ENCODE results near the gene DYNLT4.
A peak's percentile ranks its signal among the peaks of the same experiment; 100 is the strongest.

The DYNLT4 gene

DNA sequence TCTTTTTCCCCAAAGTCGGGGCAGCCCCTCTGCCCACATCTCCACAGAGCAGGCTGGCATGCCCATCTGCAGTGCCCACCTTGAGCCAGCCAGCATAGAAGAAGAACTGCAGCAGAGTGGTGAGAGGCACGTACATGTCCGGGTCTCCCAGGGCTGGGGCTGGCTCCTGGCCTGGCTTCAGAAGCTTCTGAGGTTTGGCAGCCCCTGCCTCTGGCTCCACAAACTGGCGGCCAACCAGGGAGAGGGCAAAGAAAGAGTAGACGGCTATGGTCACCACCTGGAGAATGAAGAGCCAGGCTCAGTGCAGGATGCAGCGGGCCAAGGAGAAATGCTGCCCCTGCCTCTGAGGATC, 22.1 kb downstream of the DYNLT4 start:
- ATAC-seq, result no peak
- TF ChIP-seq ZFP30 (CRISPR knock-in tag; IDR thresholded peaks at IDR 0.05) (no peak), ARNTL (CRISPR knock-in tag; IDR thresholded peaks at IDR 0.05; ENCODE audit: borderline replicate concordance, low read depth) (no peak), ZFP3 (CRISPR knock-in tag; IDR thresholded peaks at IDR 0.05) (no peak), TCF4 (CRISPR knock-in tag; IDR thresholded peaks at IDR 0.05; ENCODE audit: borderline replicate concordance) (no peak), GLIS3 (CRISPR knock-in tag; IDR thresholded peaks at IDR 0.05) (no peak), BACH2 (CRISPR knock-in tag; IDR thresholded peaks at IDR 0.05; ENCODE audit: borderline replicate concordance) (no peak)
- TF ChIP-seq, protein P1, sequence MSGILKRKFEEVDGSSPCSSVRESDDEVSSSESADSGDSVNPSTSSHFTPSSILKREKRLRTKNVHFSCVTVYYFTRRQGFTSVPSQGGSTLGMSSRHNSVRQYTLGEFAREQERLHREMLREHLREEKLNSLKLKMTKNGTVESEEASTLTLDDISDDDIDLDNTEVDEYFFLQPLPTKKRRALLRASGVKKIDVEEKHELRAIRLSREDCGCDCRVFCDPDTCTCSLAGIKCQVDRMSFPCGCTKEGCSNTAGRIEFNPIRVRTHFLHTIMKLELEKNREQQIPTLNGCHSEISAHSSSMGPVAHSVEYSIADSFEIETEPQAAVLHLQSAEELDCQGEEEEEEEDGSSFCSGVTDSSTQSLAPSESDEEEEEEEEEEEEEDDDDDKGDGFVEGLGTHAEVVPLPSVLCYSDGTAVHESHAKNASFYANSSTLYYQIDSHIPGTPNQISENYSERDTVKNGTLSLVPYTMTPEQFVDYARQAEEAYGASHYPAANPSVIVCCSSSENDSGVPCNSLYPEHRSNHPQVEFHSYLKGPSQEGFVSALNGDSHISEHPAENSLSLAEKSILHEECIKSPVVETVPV (CRISPR knock-in tag; IDR thresholded peaks at IDR 0.05), result no peak

GRCh38 chr1:44784094-44785028, 22.8 kb downstream of the DYNLT4 start:
- ATAC-seq, result 0 out of 3 replicates have a peak, but pooled peaks have one; percentile 2
- TF ChIP-seq OSR1 (CRISPR knock-in tag; IDR thresholded peaks at IDR 0.05) (no peak), PATZ1 (CRISPR knock-in tag; IDR thresholded peaks at IDR 0.05; ENCODE audit: borderline replicate concordance) (no peak), ZC3H10 (CRISPR knock-in tag; IDR thresholded peaks at IDR 0.05) (no peak), ZNF70 (CRISPR knock-in tag; IDR thresholded peaks at IDR 0.05) (no peak), ZFP30 (CRISPR knock-in tag; IDR thresholded peaks at IDR 0.05) (no peak), TOX (CRISPR knock-in tag; IDR thresholded peaks at IDR 0.05; ENCODE audit: borderline replicate concordance) (no peak), RARB (CRISPR knock-in tag; IDR thresholded peaks at IDR 0.05) (no peak), ESRRG (CRISPR knock-in tag; IDR thresholded peaks at IDR 0.05) (no peak), BACH2 (CRISPR knock-in tag; IDR thresholded peaks at IDR 0.05; ENCODE audit: borderline replicate concordance) (no peak), ZNF8 (CRISPR knock-in tag; IDR thresholded peaks at IDR 0.05) (no peak), CSDC2 (CRISPR knock-in tag; IDR thresholded peaks at IDR 0.05) (no peak)
- TF ChIP-seq, protein P2, sequence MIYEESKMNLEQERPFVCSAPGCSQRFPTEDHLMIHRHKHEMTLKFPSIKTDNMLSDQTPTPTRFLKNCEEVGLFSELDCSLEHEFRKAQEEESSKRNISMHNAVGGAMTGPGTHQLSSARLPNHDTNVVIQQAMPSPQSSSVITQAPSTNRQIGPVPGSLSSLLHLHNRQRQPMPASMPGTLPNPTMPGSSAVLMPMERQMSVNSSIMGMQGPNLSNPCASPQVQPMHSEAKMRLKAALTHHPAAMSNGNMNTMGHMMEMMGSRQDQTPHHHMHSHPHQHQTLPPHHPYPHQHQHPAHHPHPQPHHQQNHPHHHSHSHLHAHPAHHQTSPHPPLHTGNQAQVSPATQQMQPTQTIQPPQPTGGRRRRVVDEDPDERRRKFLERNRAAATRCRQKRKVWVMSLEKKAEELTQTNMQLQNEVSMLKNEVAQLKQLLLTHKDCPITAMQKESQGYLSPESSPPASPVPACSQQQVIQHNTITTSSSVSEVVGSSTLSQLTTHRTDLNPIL (CRISPR knock-in tag; IDR thresholded peaks at IDR 0.05; ENCODE audit: low read depth), result no peak

DNA sequence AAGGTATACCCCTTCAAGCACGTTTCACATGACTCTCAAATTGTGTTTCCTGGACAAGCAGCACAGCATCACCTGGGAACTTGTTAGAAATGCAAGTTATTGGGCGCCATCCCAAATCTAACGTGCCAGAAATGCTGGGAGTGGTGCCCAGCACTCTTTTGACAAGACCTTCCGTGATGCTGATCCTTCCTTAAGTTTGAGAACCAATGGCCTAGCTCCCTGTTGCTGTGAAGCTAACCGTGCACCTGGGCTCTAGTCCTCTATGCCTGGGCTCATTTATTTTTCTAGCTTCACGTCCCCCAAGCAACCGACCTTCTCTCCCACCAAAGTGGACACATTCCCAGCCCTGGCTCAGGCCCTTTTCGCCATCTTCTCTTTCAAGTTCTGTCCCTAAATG, 23.5 kb downstream of the DYNLT4 start:
- no peak for ATAC-seq
- no peak for TF ChIP-seq GLIS3 (CRISPR knock-in tag; IDR thresholded peaks at IDR 0.05)
- TF ChIP-seq ZC3H10 (CRISPR knock-in tag; IDR thresholded peaks at IDR 0.05), result no peak

- no peak for ATAC-seq
- TF ChIP-seq RARB (CRISPR knock-in tag; IDR thresholded peaks at IDR 0.05) (no peak), TCF4 (CRISPR knock-in tag; IDR thresholded peaks at IDR 0.05; ENCODE audit: borderline replicate concordance) (no peak), ZC3H10 (CRISPR knock-in tag; IDR thresholded peaks at IDR 0.05) (no peak), ZFP3 (CRISPR knock-in tag; IDR thresholded peaks at IDR 0.05) (no peak), SNAI2 (CRISPR knock-in tag; IDR thresholded peaks at IDR 0.05) (no peak), PATZ1 (CRISPR knock-in tag; IDR thresholded peaks at IDR 0.05; ENCODE audit: borderline replicate concordance) (no peak), TSHZ2 (CRISPR knock-in tag; IDR thresholded peaks at IDR 0.05) (no peak), GLIS3 (CRISPR knock-in tag; IDR thresholded peaks at IDR 0.05) (no peak), ISL1 (CRISPR knock-in tag; IDR thresholded peaks at IDR 0.05) (no peak), OSR1 (CRISPR knock-in tag; IDR thresholded peaks at IDR 0.05) (no peak), ZNF8 (CRISPR knock-in tag; IDR thresholded peaks at IDR 0.05) (no peak), TOX (CRISPR knock-in tag; IDR thresholded peaks at IDR 0.05; ENCODE audit: borderline replicate concordance) (no peak), ZNF70 (CRISPR knock-in tag; IDR thresholded peaks at IDR 0.05) (no peak)
- TF ChIP-seq, protein P3, sequence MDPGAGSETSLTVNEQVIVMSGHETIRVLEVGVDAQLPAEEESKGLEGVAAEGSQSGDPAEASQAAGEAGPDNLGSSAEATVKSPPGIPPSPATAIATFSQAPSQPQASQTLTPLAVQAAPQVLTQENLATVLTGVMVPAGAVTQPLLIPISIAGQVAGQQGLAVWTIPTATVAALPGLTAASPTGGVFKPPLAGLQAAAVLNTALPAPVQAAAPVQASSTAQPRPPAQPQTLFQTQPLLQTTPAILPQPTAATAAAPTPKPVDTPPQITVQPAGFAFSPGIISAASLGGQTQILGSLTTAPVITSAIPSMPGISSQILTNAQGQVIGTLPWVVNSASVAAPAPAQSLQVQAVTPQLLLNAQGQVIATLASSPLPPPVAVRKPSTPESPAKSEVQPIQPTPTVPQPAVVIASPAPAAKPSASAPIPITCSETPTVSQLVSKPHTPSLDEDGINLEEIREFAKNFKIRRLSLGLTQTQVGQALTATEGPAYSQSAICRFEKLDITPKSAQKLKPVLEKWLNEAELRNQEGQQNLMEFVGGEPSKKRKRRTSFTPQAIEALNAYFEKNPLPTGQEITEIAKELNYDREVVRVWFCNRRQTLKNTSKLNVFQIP (CRISPR knock-in tag; IDR thresholded peaks at IDR 0.05; ENCODE audit: borderline replicate concordance, low read depth), result no peak
- TF ChIP-seq, protein P2 (CRISPR knock-in tag; IDR thresholded peaks at IDR 0.05; ENCODE audit: low read depth), result no peak
Observed at GRCh38 chr1:44780583-44781121, 26.5 kb downstream of the DYNLT4 start.

Measured in SK-N-SH treated with all-trans-retinoic acid at 6 μM for 48 hours (cell line).